GM12892 (cell line): ENCODE results near the gene CCDC57.

ENCODE experiments used
- POLR2AphosphoS5 ChIP-seq: IDR thresholded peaks from 2 replicates; pipeline ENCODE4 v1.6.1; 2011; ENCODE audit warnings: low read depth, low read length, control low read depth
- TAF1 ChIP-seq: IDR thresholded peaks from 2 replicates; pipeline ENCODE4 v1.6.1; 2011; ENCODE audit warnings: low read depth, mild to moderate bottlenecking, control low read depth, low read length, borderline replicate concordance

DNA sequence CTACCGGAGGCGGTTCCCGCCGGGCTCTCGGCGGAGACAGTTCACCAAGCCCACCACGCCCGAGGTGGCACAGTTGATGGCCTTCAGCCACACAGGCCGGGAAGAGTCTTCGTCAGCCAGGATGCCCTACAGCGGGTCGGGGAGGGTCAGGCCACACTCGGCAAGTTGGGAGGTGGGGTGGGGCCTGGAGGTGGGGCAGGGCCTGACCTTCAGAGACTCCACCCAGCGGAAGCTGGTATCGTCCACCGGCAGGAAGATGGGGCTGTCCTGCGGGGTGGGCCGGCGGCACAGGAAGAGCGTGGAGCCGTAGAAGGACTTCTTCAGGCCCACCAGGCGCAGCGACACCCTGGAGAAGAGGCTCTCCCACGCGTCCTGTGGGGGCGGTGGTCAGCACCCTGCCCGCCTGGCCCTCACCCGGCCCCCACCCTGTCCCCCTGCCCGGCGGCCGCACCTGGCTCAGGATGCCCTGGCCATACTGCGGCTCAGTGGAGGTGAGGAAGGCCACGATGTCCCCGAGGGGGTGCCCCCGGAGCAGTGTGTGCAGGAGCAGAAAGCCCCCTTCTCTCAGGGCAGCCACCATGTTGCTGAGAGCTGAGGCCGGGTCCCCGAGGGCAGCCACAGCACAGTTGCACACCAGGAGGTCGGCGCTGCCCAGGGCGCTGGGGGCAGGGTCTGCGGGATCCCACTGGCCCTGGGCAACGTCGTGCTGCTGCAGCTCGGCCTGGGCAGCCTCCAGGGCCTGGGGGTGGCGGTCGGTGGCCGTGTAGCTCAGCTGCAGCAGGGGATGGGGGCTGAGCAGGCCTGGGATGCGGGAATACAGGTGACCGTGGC is 127.4 kb downstream of the CCDC57 start:
- TF ChIP-seq POLR2AphosphoS5 (no peak), TAF1 (no peak)
